ENCODE measurements around the gene MINK1. TPM values are rescaled to one million over a fixed set of nuclear protein-coding genes. Genes with fewer than 3 reads are reported as not detected.

MINK1 gene
- total RNA-seq, 1 donor from 2014 or later: 65.3 TPM

DNA sequence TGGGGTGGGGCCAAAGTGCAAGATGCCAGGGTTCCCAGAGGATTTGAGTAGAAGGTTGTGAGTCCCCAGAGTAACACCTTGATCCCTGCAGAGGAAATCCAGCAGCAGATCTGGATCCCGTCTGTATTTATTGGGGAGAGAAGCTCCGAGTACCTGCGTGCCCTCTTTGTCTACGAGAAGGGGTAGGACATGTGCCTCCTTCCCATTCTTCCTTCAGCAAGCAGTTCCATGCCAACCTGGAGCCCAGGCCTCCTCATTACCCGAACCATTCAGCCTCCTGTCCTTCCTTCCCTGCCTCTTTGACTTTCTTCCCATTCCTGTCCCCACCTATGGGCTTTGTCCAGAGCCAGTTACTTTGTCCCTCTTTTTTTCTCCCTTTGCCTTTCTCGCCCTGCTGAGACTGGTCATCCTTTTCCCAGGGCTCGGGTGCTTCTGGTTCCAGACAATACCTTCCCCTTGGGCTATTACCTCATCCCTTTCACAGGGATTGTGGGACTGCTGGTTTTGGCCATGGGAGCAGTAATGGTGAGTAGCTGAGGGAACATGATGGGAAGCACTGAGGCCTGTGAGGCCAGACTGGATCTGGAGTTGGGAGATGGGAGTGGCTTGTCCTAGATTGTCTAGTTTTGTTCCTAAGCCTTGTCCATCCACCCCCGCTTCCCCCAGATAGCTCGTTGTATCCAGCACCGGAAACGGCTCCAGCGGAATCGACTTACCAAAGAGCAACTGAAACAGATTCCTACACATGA lies 109.8 kb downstream of the MINK1 start:
- ChIA-PET CTCF (no interaction called here), POLR2A (interaction anchor here (0.8 to 12.1 kb wide), 5 partner anchors 8 to 233 kb away, joined by 3 to 391 read pairs (median 3); partner anchors contain the start of genes ARRB2, C17orf107, ENO3 and SPAG7)
- peak overlapping the region; percentile 63 for H3K27ac Mint-ChIP-seq
- no peaks in the 10 kb centered on the region for H3K27me3 Mint-ChIP-seq
- TF ChIP-seq, protein P1, sequence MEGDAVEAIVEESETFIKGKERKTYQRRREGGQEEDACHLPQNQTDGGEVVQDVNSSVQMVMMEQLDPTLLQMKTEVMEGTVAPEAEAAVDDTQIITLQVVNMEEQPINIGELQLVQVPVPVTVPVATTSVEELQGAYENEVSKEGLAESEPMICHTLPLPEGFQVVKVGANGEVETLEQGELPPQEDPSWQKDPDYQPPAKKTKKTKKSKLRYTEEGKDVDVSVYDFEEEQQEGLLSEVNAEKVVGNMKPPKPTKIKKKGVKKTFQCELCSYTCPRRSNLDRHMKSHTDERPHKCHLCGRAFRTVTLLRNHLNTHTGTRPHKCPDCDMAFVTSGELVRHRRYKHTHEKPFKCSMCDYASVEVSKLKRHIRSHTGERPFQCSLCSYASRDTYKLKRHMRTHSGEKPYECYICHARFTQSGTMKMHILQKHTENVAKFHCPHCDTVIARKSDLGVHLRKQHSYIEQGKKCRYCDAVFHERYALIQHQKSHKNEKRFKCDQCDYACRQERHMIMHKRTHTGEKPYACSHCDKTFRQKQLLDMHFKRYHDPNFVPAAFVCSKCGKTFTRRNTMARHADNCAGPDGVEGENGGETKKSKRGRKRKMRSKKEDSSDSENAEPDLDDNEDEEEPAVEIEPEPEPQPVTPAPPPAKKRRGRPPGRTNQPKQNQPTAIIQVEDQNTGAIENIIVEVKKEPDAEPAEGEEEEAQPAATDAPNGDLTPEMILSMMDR (IDR thresholded peaks at IDR 0.05): no peak
- peaks cover 84% of the 10 kb centered on the region for H3K4me1 Mint-ChIP-seq
- H3K4me3 Mint-ChIP-seq: peak overlapping the region; percentile 15
- ATAC-seq (ENCODE audit: low read depth) (no peak), DNase-seq (no peak)
- peaks cover 79% of the 10 kb centered on the region for H3K36me3 Mint-ChIP-seq (ENCODE audit: low read depth)
- no peaks in the 10 kb centered on the region for H3K9me3 Mint-ChIP-seq
- intact Hi-C loops (cut with micrococcal nuclease): loop anchor here (5.0 to 10.0 kb wide), 2 partner anchors 578 to 801 kb away; partner anchors contain the start of genes CYB5D2, UBE2G1 and ZZEF1

DNA sequence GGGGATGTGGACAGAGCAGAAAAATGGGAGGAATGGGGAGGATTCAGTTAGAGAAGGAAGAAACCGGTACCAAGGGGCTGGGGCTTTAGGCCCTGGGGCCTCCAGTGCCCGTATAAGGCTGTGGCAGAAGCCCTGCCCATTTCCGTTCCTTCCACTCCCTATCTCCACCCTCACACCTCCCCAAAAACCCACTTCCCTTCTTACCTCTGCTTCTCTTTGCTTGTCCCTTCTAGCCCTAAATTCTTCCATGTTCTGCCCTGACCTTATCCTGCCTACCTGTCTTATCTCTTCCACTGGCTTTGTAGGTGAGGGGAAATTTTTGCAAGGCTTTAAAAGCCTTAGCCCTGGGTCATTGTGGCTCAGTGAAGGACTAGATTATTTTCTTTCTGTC lies 111.0 kb downstream of the MINK1 start:
- Mint-ChIP-seq H3K9me3 (no peaks in the 10 kb centered on the region), H3K27ac (peak overlapping the region; percentile 94), H3K27me3 (peaks cover 2% of the 10 kb centered on the region), H3K4me1 (peaks cover 75% of the 10 kb centered on the region), H3K4me3 (peak overlapping the region; percentile 85), H3K36me3 (ENCODE audit: low read depth) (peaks cover 73% of the 10 kb centered on the region)
- TF ChIP-seq, protein P1 (IDR thresholded peaks at IDR 0.05): no peak
- intact Hi-C loops (cut with micrococcal nuclease): loop anchor here (5.0 to 10.0 kb wide), 2 partner anchors 579 to 802 kb away; partner anchors contain the start of genes CYB5D2, UBE2G1 and ZZEF1
- POLR2A ChIA-PET: interaction anchor here (0.8 to 12.1 kb wide), 6 partner anchors 8 to 73 kb away, joined by 3 to 391 read pairs (median 4); partner anchors contain the start of genes CAMTA2, GP1BA and SPAG7
- DNase-seq (no peak), ATAC-seq (ENCODE audit: low read depth) (no peak)
- CTCF ChIA-PET: no interaction called here

DNA sequence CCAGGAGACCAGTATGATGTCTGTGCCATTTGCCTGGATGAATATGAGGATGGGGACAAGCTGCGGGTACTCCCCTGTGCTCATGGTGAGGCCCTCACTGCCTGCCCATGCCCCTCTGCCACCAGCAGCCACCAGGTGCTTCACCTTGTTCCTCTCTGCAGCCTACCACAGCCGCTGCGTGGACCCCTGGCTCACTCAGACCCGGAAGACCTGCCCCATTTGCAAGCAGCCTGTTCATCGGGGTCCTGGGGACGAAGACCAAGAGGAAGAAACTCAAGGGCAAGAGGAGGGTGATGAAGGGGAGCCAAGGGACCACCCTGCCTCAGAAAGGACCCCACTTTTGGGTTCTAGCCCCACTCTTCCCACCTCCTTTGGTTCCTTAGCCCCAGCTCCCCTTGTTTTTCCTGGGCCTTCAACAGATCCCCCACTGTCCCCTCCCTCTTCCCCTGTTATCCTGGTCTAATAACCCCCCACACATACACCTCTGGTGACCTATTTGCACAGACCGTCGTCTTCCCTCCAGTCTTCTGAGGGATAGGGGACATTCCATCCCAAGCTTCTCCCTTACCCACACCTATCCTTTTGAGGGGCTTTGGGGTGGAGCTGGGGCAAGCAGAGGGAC lies 111.5 kb downstream of the MINK1 start:
- H3K27me3 Mint-ChIP-seq: peaks cover 2% of the 10 kb centered on the region
- DNase-seq (no peak), ATAC-seq (ENCODE audit: low read depth) (no peak)
- POLR2A ChIA-PET: interaction anchor here (0.5 to 12.1 kb wide), 9 partner anchors 8 to 284 kb away, joined by 3 to 391 read pairs (median 5); partner anchors contain the start of genes CAMTA2, GP1BA and SPAG7
- peak overlapping the region; percentile 85 for H3K4me3 Mint-ChIP-seq
- peaks cover 70% of the 10 kb centered on the region for H3K36me3 Mint-ChIP-seq (ENCODE audit: low read depth)
- intact Hi-C loops (cut with micrococcal nuclease): loop anchor here (5.0 to 10.0 kb wide), 7 partner anchors 137 to 1032 kb away; partner anchors contain the start of genes ATP2A3, CYB5D2, MED11 and NUP88
- H3K9me3 Mint-ChIP-seq: no peaks in the 10 kb centered on the region
- TF ChIP-seq, protein P1 (IDR thresholded peaks at IDR 0.05): no peak
- H3K4me1 Mint-ChIP-seq: peaks cover 72% of the 10 kb centered on the region
- peak overlapping the region; percentile 94 for H3K27ac Mint-ChIP-seq
- CTCF ChIA-PET: no interaction called here

DNA sequence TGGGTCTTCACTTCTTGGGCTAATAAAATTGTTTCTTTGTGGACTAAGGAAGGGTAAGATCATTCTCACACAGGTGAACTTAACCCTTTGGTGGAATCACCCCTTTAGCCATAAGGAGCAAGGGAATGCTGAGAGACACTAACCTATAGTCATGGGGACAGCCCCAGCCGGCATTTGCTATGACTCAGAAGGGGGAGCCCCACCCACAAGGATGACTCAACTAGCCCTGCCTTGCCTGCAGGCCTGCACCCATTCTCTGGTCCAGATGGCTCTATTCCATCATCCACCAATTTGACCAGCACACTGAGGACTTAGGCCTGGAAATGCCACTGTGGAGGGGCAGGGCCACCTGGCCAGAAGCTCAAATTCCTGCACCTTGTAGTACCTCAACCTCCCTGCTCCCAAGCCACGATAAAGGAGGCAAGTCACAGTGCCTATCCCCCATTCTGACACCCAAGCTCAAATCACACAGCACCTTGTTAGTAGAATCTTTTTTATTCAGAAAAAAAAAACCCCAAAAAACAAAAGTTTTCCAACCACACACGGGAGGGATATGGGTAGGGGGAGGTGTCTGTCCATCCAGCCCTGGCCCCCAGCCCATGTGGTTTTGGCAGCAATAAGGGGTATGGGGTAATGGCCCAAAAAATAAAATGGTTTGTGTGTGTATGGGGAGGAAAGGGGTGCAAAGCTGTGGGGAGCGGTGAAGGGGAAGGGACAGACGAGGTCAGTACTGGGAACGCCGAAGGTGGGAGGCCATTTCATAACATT lies 112.2 kb downstream of the MINK1 start:
- DNase-seq (peak; percentile 63), ATAC-seq (ENCODE audit: low read depth) (peak; percentile 25)
- Mint-ChIP-seq H3K4me1 (peaks cover 70% of the 10 kb centered on the region), H3K9me3 (no peaks in the 10 kb centered on the region), H3K4me3 (peak overlapping the region; percentile 85), H3K36me3 (ENCODE audit: low read depth) (peaks cover 66% of the 10 kb centered on the region), H3K27ac (peak overlapping the region; percentile 94), H3K27me3 (peaks cover 2% of the 10 kb centered on the region)
- intact Hi-C loops (cut with micrococcal nuclease): loop anchor here (5.0 to 10.0 kb wide), 6 partner anchors 138 to 1033 kb away; partner anchors contain the start of genes ATP2A3, MED11, NUP88 and PLD2
- POLR2A ChIA-PET: interaction anchor here (0.7 to 12.1 kb wide), 12 partner anchors 9 to 247 kb away, joined by 3 to 391 read pairs (median 12); partner anchors contain the start of genes CAMTA2, INCA1, KIF1C and SPAG7
- TF ChIP-seq, protein P1 (IDR thresholded peaks at IDR 0.05): no peak
- CTCF ChIA-PET: interaction anchor here (1.0 kb wide), 2 partner anchors 22 to 36 kb away, joined by 3 to 7 read pairs; partner anchors contain the start of gene SPAG7
